Sigmoid colon (tissue), 7 donors: ENCODE data around the gene NOL4L. TPM values are rescaled to one million over a fixed set of nuclear protein-coding genes. Genes with fewer than 3 reads are reported as not detected.

Experiments
- DNase-seq: peaks from one replicate; pipeline ENCODE4 v3.0.0-alpha.2; 2019
- H3K27ac ChIP-seq, 4 donors: fragments of 200-600 bp; sonication (generic); one replicate each; pipeline ENCODE4 v1.5.1; 2016 to 2019; ENCODE audit warnings: mild to moderate bottlenecking in 1 of 4
- H3K27me3 ChIP-seq, 3 donors: fragments of 200-600 bp; sonication (generic); one replicate each; pipeline ENCODE4 v1.5.1; 2019; ENCODE audit warnings: mild to moderate bottlenecking in 1 of 3
- H3K36me3 ChIP-seq, 4 donors: fragments of 200-600 bp; sonication (generic); one replicate each; pipeline ENCODE4 v1.5.1; 2016 to 2019
- H3K4me1 ChIP-seq, 4 donors: fragments of 200-600 bp; sonication (generic); one replicate each; pipeline ENCODE4 v1.5.1; 2017 to 2019
- H3K4me3 ChIP-seq, 4 donors: fragments of 200-600 bp; sonication (generic); one replicate each; pipeline ENCODE4 v1.5.1; 2017 to 2019; ENCODE audit warnings: mild to moderate bottlenecking in 2 of 4, moderate library complexity in 1 of 4
- H3K9me3 ChIP-seq, 4 donors: fragments of 200-600 bp in 3 of 4; sonication (generic) in 3 of 4; one replicate each; pipeline versions ENCODE4 v1.5.1 to v1.6.1; 2013 to 2019
- EP300 ChIP-seq, 4 donors: sonication (generic); formaldehyde crosslinking; IDR thresholded peaks; one replicate each; pipeline ENCODE4 v1.6.1; 2017; ENCODE audit warnings: antibody characterized with exemption in 4 of 4
- POLR2A ChIP-seq, 2 donors: fragments of 450-650 bp; IDR thresholded peaks; one replicate each; pipeline ENCODE4 v1.6.1; 2016; ENCODE audit warnings: antibody characterized with exemption in 2 of 2, mild to moderate bottlenecking in 2 of 2, moderate library complexity in 2 of 2
- POLR2AphosphoS5 ChIP-seq, 4 donors: sonication (generic); formaldehyde crosslinking; IDR thresholded peaks; one replicate each; pipeline ENCODE4 v1.6.1; 2017; ENCODE audit warnings: antibody characterized with exemption in 4 of 4
- WGBS, 2 donors: extraction: QIAGEN DNeasy Blood & Tissue Kit; methylation state at CpG; one replicate each; pipeline ENCODE4 v1.1.7; 2013; 5-methylcytosine and 5-hydroxymethylcytosine counted together
- intact Hi-C: fragments of 100-400 bp; cut with DNase I; formaldehyde crosslinking; loops from one replicate; pipeline ENCODE4 v1.15.1; 2023
- polyA plus RNA-seq, 3 donors: library from polyadenylated mRNA; stranded (reverse); fragments of 200-250 nt; gene quantifications; one replicate each; pipeline ENCODE4 v1.2.3, GENCODE V29; 2013
- total RNA-seq, 4 donors: library from RNA; depleted of rRNA; stranded (reverse); fragments of >200 nt; gene quantifications; one replicate each; pipeline ENCODE4 v1.1.0, GENCODE V29; 2016
- TF ChIP-seq, protein P1 (sequence below), 4 experiments: fragments of 450-650 bp in 3 of 4; fragments of 200-600 bp in 1 of 4; IDR thresholded peaks; one replicate each; pipeline ENCODE4 v1.5.1; 2016 to 2019; ENCODE audit warnings: antibody characterized with exemption in 4 of 4, mild to moderate bottlenecking in 3 of 4, moderate library complexity in 2 of 4
- donor health status: healthy with polysubstance abuse.
- donor health status: Bipolar disorder and iron deficiency.
- donor health status: healthy.

Gene NOL4L
- total and polyA plus RNA-seq, 7 donors: 9.2 to 34.7 (median 16.8) TPM

DNA sequence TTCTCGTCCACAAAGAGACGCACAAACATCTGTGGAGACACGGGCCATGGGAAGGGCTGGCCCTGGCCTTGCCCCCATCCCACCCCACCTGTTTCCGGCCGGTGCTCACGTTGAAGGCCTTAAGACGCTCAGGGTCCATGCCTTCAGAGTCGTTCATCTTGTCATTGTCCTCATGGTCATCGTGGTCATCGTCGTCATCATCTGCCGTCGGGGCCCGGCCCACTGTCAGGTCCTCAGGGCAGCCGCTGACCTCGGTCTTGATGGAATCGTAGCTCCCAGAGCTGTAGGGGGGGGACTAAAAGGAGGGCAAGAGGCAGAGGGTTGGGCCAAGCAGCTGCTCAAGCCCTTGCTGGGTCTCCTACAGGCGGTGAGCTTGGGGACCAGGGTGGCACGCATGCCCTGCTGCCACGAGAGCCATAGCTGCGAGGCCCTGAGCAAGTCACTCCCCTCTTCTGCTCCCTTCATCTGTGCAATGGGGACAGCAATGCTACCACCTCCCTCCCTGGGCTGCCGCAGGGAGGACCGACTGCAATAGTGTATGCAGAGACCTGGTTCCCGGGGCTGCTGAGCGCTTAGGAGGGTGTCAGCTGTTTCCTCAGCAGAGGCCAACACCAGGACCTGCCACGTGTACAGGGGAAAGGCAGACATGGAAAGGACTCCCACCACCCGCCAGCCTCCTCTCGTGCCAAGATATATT, 131.5 kb downstream of the NOL4L start:
- H3K36me3 ChIP-seq: peaks cover 17 to 65% (median 37%) of the 10 kb centered on the region in 4 donors
- DNase-seq: peak; percentile 60
- H3K27ac ChIP-seq: no peak overlapping the region
- H3K4me1 ChIP-seq: peaks cover 3 to 54% (median 48%) of the 10 kb centered on the region in 4 donors
- intact Hi-C loops: no loop called here
- WGBS, 2 donors: 90 to 92% methylated on average over 28 of the region's 28 CpGs
- no peak overlapping the region for H3K4me3 ChIP-seq
- H3K9me3 ChIP-seq: no peaks in the 10 kb centered on the region
- H3K27me3 ChIP-seq: no peaks in the 10 kb centered on the region
- TF ChIP-seq, protein P1, sequence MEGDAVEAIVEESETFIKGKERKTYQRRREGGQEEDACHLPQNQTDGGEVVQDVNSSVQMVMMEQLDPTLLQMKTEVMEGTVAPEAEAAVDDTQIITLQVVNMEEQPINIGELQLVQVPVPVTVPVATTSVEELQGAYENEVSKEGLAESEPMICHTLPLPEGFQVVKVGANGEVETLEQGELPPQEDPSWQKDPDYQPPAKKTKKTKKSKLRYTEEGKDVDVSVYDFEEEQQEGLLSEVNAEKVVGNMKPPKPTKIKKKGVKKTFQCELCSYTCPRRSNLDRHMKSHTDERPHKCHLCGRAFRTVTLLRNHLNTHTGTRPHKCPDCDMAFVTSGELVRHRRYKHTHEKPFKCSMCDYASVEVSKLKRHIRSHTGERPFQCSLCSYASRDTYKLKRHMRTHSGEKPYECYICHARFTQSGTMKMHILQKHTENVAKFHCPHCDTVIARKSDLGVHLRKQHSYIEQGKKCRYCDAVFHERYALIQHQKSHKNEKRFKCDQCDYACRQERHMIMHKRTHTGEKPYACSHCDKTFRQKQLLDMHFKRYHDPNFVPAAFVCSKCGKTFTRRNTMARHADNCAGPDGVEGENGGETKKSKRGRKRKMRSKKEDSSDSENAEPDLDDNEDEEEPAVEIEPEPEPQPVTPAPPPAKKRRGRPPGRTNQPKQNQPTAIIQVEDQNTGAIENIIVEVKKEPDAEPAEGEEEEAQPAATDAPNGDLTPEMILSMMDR (IDR thresholded peaks at IDR 0.05): no peak
- no peak for TF ChIP-seq POLR2AphosphoS5 (IDR thresholded peaks at IDR 0.05)
- TF ChIP-seq POLR2A (IDR thresholded peaks at IDR 0.05): no peak
- no peak for TF ChIP-seq EP300 (IDR thresholded peaks at IDR 0.05)

DNA sequence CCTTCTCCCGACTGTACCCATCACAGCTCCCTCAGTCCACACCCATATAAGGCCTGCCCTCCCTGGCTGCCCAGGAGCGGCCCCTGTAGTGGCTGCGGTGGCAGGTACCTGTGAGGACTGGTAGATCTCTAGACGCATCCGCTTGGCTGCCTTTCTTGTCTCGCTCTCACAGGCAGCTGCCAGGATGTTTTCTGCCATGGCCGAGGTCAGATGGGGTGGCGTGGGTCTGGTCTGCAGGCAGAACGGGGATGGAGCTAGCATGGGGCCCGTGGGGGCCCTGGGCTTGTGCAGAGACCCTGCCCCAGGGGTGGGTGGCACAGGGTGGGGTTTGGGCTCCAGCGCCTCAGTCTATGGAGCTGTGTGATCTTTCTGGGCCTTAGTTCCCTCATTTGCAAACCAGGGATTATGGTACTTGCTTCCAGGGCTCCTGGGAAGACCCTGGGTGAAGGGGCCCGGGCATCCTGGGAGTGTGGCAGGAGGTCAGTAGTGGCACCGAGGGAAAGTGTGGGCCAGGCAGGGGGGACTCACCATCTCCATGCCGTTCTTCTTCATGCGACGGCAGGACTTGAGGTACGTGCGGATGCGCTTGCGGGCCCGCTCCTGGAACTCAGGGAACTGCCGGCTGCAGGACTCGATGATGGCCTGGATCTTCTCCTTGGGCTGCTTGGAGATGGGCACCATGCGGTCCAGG, 132.2 kb downstream of the NOL4L start:
- H3K9me3 ChIP-seq: no peaks in the 10 kb centered on the region
- peaks cover 17 to 65% (median 37%) of the 10 kb centered on the region in 4 donors for H3K36me3 ChIP-seq
- H3K27me3 ChIP-seq: no peaks in the 10 kb centered on the region
- TF ChIP-seq POLR2AphosphoS5 (IDR thresholded peaks at IDR 0.05): no peak
- no peak for TF ChIP-seq POLR2A (IDR thresholded peaks at IDR 0.05)
- TF ChIP-seq, protein P1 (IDR thresholded peaks at IDR 0.05): no peak
- no peak for TF ChIP-seq EP300 (IDR thresholded peaks at IDR 0.05)
- WGBS, 2 donors: 93 to 94% methylated on average over 24 of the region's 24 CpGs
- peaks cover 3 to 54% (median 48%) of the 10 kb centered on the region in 4 donors for H3K4me1 ChIP-seq
- H3K27ac ChIP-seq: peak overlapping the region in 1 of 4 donors; percentile 9
- DNase-seq: no peak
- H3K4me3 ChIP-seq: no peak overlapping the region
- intact Hi-C loops: no loop called here

DNA sequence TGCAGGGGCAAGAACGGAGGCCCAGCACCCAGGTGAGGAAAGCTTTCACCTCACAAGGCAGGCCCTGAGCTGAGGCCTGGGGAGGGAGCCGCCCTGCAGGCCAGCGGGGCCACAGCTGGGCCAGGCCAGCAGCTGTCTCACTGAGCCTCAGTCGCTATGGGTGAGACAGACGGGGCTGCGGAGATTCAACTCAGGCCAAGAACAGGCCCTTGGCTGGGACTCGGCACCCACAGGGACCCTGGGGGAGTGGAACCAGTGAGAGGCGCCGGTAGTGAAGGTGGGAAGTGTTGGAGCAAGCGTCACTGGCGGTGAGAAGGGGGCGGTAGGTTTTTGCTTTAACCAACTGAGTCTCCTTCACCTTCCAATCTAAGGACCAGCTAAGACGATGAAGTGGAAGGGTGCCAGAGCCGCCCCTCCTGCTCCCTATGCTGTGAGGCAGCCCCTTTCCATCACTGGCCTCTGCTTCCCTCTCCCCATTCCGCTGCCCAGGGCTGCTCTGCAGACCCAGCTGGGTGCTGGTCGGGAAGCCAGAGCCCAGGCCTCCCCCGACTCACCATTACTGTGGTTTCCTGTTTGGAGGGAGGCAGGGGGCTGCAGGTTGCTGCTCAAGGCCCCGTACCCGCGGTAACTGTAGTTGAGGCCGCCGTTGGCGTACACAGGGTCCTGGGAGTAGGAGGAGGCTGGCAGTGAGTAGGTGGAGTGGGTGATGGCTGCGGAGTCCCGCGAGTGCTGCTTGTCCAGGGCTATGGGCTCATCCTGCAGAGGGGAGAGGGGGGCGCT, 133.3 kb downstream of the NOL4L start:
- peaks cover 17 to 74% (median 38%) of the 10 kb centered on the region in 4 donors for H3K36me3 ChIP-seq

DNA sequence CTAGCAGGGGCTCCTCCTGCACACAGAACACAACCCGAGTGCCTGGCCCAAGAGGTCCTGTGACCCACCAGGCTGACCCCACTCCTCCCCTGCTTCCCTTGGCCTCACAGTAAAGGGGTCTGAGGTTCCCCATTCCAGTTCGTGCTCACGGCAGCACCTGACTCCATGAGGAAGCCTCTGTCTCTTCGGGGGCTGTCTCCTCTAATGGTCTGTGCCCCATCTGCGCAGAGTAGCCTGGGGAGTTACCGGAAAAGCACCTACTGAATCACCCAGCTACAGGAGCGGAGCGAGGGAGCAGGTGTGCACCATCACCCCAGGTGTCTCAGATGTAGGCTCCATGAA, 133.8 kb downstream of the NOL4L start:
- H3K4me1 ChIP-seq: peaks cover 3 to 55% (median 47%) of the 10 kb centered on the region in 4 donors

More for the DNA sequence above, 133.3 kb downstream of the NOL4L start:
- Histone ChIP-seq H3K27me3 (no peaks in the 10 kb centered on the region), H3K27ac (no peak overlapping the region), H3K4me1 (peaks cover 3 to 55% (median 47%) of the 10 kb centered on the region in 4 donors), H3K4me3 (no peak overlapping the region), H3K9me3 (no peaks in the 10 kb centered on the region)
- no peak for DNase-seq
- WGBS, 2 donors: 74 to 86% methylated on average over 27 of the region's 27 CpGs
- intact Hi-C loops: no loop called here
- TF ChIP-seq POLR2A (IDR thresholded peaks at IDR 0.05) (no peak), EP300 (IDR thresholded peaks at IDR 0.05) (no peak), POLR2AphosphoS5 (IDR thresholded peaks at IDR 0.05) (no peak)
- TF ChIP-seq, protein P1 (IDR thresholded peaks at IDR 0.05): no peak

More for the DNA sequence above, 133.8 kb downstream of the NOL4L start:
- TF ChIP-seq, protein P1 (IDR thresholded peaks at IDR 0.05): no peak
- no peak for TF ChIP-seq EP300 (IDR thresholded peaks at IDR 0.05)
- no peak for TF ChIP-seq POLR2A (IDR thresholded peaks at IDR 0.05)
- TF ChIP-seq POLR2AphosphoS5 (IDR thresholded peaks at IDR 0.05): no peak
- Histone ChIP-seq H3K36me3 (peaks cover 20 to 79% (median 43%) of the 10 kb centered on the region in 4 donors), H3K27ac (no peak overlapping the region), H3K9me3 (no peaks in the 10 kb centered on the region), H3K4me3 (no peak overlapping the region), H3K27me3 (no peaks in the 10 kb centered on the region)
- intact Hi-C loops: no loop called here
- 88 to 91% methylated on average over 8 of the region's 8 CpGs for WGBS, 2 donors
- no peak for DNase-seq
